ENCODE measurements around the gene MAL.

The MAL gene

GRCh38 chr2:95061601-95062183 lies 36.2 kb downstream of the MAL start:
- no peak overlapping the region for H3K4me3 ChIP-seq (ENCODE audit: low read depth in 1 of 2, low read length in 2 of 2)
- H3K4me1 ChIP-seq (ENCODE audit: insufficient read depth, low read length), result no peaks in the 10 kb centered on the region
- no peak overlapping the region for H3K9ac ChIP-seq (ENCODE audit: low read length)
- no peaks in the 10 kb centered on the region for H3K36me3 ChIP-seq (ENCODE audit: insufficient read depth, low read length)
- no peaks in the 10 kb centered on the region for H3K9me3 ChIP-seq (ENCODE audit: low read length)
- H3K27ac ChIP-seq (ENCODE audit: low read depth, low read length), result no peak overlapping the region
- no peaks in the 10 kb centered on the region for H3K27me3 ChIP-seq (ENCODE audit: control insufficient read depth in 1 of 2, insufficient read depth in 2 of 2, low read length in 2 of 2)

GRCh38 chr2:95062242-95063085 lies 37.0 kb downstream of the MAL start:
- Histone ChIP-seq H3K9ac (ENCODE audit: low read length) (no peak overlapping the region), H3K36me3 (ENCODE audit: insufficient read depth, low read length) (no peaks in the 10 kb centered on the region), H3K27me3 (ENCODE audit: control insufficient read depth in 1 of 2, insufficient read depth in 2 of 2, low read length in 2 of 2) (no peaks in the 10 kb centered on the region), H3K27ac (ENCODE audit: low read depth, low read length) (no peak overlapping the region), H3K9me3 (ENCODE audit: low read length) (no peaks in the 10 kb centered on the region), H3K4me1 (ENCODE audit: insufficient read depth, low read length) (no peaks in the 10 kb centered on the region), H3K4me3 (ENCODE audit: low read depth in 1 of 2, low read length in 2 of 2) (no peak overlapping the region)

GRCh38 chr2:95063086-95063958 lies 37.8 kb downstream of the MAL start:
- Histone ChIP-seq H3K9ac (ENCODE audit: low read length) (no peak overlapping the region), H3K9me3 (ENCODE audit: low read length) (no peaks in the 10 kb centered on the region), H3K36me3 (ENCODE audit: insufficient read depth, low read length) (no peaks in the 10 kb centered on the region), H3K27me3 (ENCODE audit: control insufficient read depth in 1 of 2, insufficient read depth in 2 of 2, low read length in 2 of 2) (no peaks in the 10 kb centered on the region), H3K4me3 (ENCODE audit: low read depth in 1 of 2, low read length in 2 of 2) (no peak overlapping the region), H3K27ac (ENCODE audit: low read depth, low read length) (no peak overlapping the region), H3K4me1 (ENCODE audit: insufficient read depth, low read length) (no peaks in the 10 kb centered on the region)

GRCh38 chr2:95068256-95068655 lies 42.7 kb downstream of the MAL start:
- H3K9me3 ChIP-seq (ENCODE audit: low read length), result no peaks in the 10 kb centered on the region
- H3K9ac ChIP-seq (ENCODE audit: low read length), result no peak overlapping the region
- H3K4me1 ChIP-seq (ENCODE audit: insufficient read depth, low read length), result no peaks in the 10 kb centered on the region
- H3K36me3 ChIP-seq (ENCODE audit: insufficient read depth, low read length), result no peaks in the 10 kb centered on the region
- no peak overlapping the region for H3K27ac ChIP-seq (ENCODE audit: low read depth, low read length)
- H3K27me3 ChIP-seq (ENCODE audit: control insufficient read depth in 1 of 2, insufficient read depth in 2 of 2, low read length in 2 of 2), result no peaks in the 10 kb centered on the region
- H3K4me3 ChIP-seq (ENCODE audit: low read depth in 1 of 2, low read length in 2 of 2), result no peak overlapping the region

- H3K27ac ChIP-seq (ENCODE audit: low read depth, low read length), result no peak overlapping the region
These were observed 44.0 kb downstream of the MAL start for GRCh38 chr2:95069465-95069864.

GRCh38 chr2:95071856-95072255 lies 46.3 kb downstream of the MAL start:
- Histone ChIP-seq H3K27ac (ENCODE audit: low read depth, low read length) (no peak overlapping the region), H3K4me1 (ENCODE audit: insufficient read depth, low read length) (no peaks in the 10 kb centered on the region), H3K9ac (ENCODE audit: low read length) (no peak overlapping the region), H3K27me3 (ENCODE audit: control insufficient read depth in 1 of 2, insufficient read depth in 2 of 2, low read length in 2 of 2) (peaks cover 11 to 30% of the 10 kb centered on the region in 2 donors), H3K9me3 (ENCODE audit: low read length) (no peaks in the 10 kb centered on the region), H3K4me3 (ENCODE audit: low read depth in 1 of 2, low read length in 2 of 2) (no peak overlapping the region), H3K36me3 (ENCODE audit: insufficient read depth, low read length) (no peaks in the 10 kb centered on the region)

More at GRCh38 chr2:95069465-95069864, 44.0 kb downstream of the MAL start:
- Histone ChIP-seq H3K9me3 (ENCODE audit: low read length) (no peaks in the 10 kb centered on the region), H3K9ac (ENCODE audit: low read length) (no peak overlapping the region), H3K4me1 (ENCODE audit: insufficient read depth, low read length) (no peaks in the 10 kb centered on the region), H3K36me3 (ENCODE audit: insufficient read depth, low read length) (no peaks in the 10 kb centered on the region), H3K4me3 (ENCODE audit: low read depth in 1 of 2, low read length in 2 of 2) (no peak overlapping the region), H3K27me3 (ENCODE audit: control insufficient read depth in 1 of 2, insufficient read depth in 2 of 2, low read length in 2 of 2) (peaks cover 0 to 8% of the 10 kb centered on the region in 2 donors)

GRCh38 chr2:95072424-95072823 lies 46.9 kb downstream of the MAL start:
- H3K9me3 ChIP-seq (ENCODE audit: low read length), result no peaks in the 10 kb centered on the region
- peaks cover 11 to 34% of the 10 kb centered on the region in 2 donors for H3K27me3 ChIP-seq (ENCODE audit: control insufficient read depth in 1 of 2, insufficient read depth in 2 of 2, low read length in 2 of 2)
- no peak overlapping the region for H3K27ac ChIP-seq (ENCODE audit: low read depth, low read length)
- H3K36me3 ChIP-seq (ENCODE audit: insufficient read depth, low read length), result no peaks in the 10 kb centered on the region
- no peak overlapping the region for H3K9ac ChIP-seq (ENCODE audit: low read length)
- H3K4me1 ChIP-seq (ENCODE audit: insufficient read depth, low read length), result no peaks in the 10 kb centered on the region
- H3K4me3 ChIP-seq (ENCODE audit: low read depth in 1 of 2, low read length in 2 of 2), result no peak overlapping the region

GRCh38 chr2:95073856-95074662 lies 48.6 kb downstream of the MAL start:
- Histone ChIP-seq H3K9ac (ENCODE audit: low read length) (no peak overlapping the region), H3K27me3 (ENCODE audit: control insufficient read depth in 1 of 2, insufficient read depth in 2 of 2, low read length in 2 of 2) (peaks cover 11 to 39% of the 10 kb centered on the region in 2 donors), H3K36me3 (ENCODE audit: insufficient read depth, low read length) (no peaks in the 10 kb centered on the region), H3K27ac (ENCODE audit: low read depth, low read length) (no peak overlapping the region), H3K9me3 (ENCODE audit: low read length) (no peaks in the 10 kb centered on the region), H3K4me3 (ENCODE audit: low read depth in 1 of 2, low read length in 2 of 2) (no peak overlapping the region), H3K4me1 (ENCODE audit: insufficient read depth, low read length) (no peaks in the 10 kb centered on the region)

GRCh38 chr2:95074663-95075439 lies 49.3 kb downstream of the MAL start:
- no peaks in the 10 kb centered on the region for H3K36me3 ChIP-seq (ENCODE audit: insufficient read depth, low read length)
- H3K27me3 ChIP-seq (ENCODE audit: control insufficient read depth in 1 of 2, insufficient read depth in 2 of 2, low read length in 2 of 2), result peaks cover 11 to 39% of the 10 kb centered on the region in 2 donors
- no peak overlapping the region for H3K9ac ChIP-seq (ENCODE audit: low read length)
- H3K27ac ChIP-seq (ENCODE audit: low read depth, low read length), result no peak overlapping the region
- no peaks in the 10 kb centered on the region for H3K4me1 ChIP-seq (ENCODE audit: insufficient read depth, low read length)
- no peak overlapping the region for H3K4me3 ChIP-seq (ENCODE audit: low read depth in 1 of 2, low read length in 2 of 2)
- H3K9me3 ChIP-seq (ENCODE audit: low read length), result no peaks in the 10 kb centered on the region

- Histone ChIP-seq H3K4me1 (ENCODE audit: insufficient read depth, low read length) (no peaks in the 10 kb centered on the region), H3K36me3 (ENCODE audit: insufficient read depth, low read length) (no peaks in the 10 kb centered on the region), H3K9ac (ENCODE audit: low read length) (no peak overlapping the region), H3K27me3 (ENCODE audit: control insufficient read depth in 1 of 2, insufficient read depth in 2 of 2, low read length in 2 of 2) (peaks cover 11 to 39% of the 10 kb centered on the region in 2 donors), H3K4me3 (ENCODE audit: low read depth in 1 of 2, low read length in 2 of 2) (no peak overlapping the region), H3K27ac (ENCODE audit: low read depth, low read length) (no peak overlapping the region), H3K9me3 (ENCODE audit: low read length) (no peaks in the 10 kb centered on the region)
These were observed 50.1 kb downstream of the MAL start for GRCh38 chr2:95075440-95076132.

Measured in muscle layer of colon (tissue), 2 donors.